KG1 (cell line): Measurements from ENCODE around the gene SEMA3A.

Source experiments
- DNase-seq: peaks from one replicate; lab custom pipeline; 2025; lab: John Stamatoyannopoulos, UW

The SEMA3A gene

DNA sequence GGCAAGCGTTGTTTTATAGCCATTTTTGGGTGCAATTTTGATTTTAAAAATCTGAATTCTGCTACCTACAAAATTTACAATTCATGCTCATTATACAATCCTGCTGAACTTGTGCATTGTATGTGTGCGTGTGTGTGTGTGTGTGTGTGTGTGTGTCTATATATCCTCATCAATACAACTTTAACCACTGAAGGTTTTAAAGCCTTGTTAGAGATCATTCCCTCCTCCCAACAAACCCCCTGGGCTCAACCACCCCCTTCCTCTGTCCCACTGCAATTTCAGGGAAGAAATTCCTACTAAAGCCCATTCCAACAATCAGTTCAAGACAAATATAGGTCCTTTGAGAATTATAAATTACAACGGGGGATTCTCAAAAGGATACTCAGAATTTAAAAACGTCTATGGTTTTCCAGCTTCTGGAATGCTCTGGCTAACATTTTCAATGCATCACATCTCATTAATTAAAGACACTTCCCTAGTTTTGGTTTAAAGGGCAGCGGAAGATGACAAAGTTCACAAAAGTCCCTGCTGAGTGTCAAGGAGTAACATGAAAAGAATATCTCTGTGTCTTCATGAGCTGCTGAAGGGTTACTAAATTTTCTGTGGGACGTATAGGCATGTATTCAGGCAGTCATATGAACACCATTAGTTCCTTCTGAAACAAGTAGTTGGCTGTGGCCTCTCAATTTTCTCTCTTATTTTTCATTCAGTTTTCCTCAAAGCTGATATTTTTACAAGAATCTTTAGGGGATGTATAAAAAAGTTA lies 889 bp upstream of the SEMA3A start:
- no peak for DNase-seq

DNA sequence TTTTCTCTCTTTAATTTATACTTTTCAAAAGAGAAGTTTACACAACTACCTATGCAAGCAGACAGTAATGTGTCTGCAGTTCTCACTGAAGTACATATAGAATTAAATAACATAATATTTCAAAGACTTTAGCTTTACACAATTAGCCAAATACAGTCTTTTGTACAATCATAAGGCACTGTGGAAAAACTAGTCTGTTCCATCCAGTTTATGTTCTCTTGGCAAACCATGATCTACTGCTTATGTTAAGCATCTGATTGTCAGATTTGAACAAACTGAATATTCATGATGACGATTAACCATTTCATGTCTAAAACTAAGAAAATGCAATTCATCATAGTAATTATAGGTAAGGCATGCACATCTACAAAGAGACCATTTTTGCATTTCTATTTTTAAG lies 842 bp downstream of the SEMA3A start:
- DNase-seq, result no peak

DNA sequence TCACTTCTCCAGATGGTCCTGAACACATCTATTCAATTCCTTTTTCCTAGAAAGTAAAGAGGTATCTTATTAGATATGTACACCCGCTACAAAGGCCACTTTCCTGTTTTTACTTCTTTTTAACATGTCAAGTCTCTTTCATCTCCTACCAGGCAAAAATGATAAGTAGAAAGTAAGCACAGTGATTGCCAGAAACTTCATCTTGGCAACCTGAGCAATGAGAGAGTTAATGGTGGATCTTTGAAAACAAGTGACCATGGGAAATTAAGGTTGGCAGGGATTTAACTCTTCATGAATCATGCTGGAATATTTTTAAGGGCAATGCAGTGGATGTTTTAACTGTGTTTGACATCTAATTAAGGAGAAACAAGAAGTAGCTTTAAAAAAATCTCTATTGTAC lies 2.7 kb downstream of the SEMA3A start:
- no peak for DNase-seq

DNA sequence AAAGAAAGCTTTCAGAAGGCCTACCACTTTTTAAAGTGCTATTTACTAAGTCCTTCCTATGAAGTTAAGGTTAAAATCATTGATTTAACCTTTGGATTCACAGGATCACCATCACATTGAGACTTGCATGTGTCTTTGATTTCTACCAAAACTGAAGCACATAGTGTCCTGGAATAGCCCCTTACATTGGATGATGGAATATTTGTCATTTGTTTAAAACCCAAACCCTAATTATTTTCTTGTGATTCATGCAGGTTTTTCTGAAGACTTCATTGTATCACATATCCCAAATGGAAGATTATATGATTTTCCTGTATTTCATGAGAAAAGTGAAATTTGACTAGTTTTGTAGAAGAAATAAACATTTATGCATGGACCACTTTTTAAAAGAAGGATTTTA lies 3.3 kb downstream of the SEMA3A start:
- no peak for DNase-seq

DNA sequence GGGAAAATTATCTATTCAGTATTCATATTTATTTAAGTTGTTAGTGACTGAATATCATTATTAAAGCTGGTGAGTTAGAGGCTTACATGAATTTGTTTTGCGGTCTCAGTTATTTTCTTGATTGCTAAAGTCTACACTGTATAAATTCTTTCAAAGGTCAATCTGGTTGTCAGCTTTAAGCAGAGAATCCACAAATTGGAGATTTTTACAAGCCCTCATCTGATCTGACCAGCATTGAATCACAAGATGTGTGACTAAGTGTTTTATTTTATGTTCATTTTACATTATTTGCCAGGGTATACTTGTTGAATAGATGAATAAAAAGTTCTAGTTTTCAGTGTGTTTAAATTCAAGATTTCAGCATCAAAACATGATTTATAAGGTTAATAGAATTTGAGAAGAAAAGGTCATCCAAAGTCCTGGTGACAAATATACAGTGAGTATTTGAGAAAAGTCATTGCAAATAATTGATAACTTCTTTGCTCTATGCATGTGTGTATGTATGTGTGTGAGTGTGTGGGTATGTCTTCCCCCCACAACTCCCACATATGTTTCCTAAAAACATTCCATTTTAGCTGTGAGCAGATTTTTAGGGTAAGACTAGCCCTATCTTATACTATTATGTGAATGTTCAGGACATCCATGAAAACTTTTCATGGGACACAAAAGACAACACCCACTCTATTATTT lies 4.4 kb downstream of the SEMA3A start:
- no peak for DNase-seq

DNA sequence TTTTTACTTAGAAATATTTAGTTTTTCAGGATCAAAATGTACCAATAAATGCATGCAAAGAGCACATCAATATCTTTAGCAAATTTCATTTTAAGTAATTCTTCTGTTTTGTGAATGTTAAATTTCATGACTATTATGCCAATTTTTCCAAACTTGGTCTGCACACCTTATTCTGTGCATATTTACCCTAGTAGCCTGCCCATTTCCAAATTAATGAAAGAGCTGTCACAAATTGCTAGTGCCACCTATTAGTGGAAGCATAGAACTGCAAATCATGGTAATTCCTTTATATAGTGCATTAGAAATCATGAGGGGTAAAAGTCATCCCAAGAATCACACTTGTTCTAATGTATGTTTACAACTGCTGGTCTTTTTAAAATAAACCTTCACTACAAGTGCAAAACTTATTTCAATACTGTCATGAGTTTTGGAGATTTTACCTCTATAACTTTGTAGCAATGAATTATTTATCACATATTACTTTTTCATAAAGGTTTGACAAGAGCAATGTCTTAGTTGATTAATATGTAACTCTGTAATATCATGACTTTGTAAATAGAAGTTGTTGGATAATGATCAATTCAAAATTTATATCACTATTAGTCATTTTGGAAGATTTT lies 5.7 kb downstream of the SEMA3A start:
- DNase-seq, result no peak

DNA sequence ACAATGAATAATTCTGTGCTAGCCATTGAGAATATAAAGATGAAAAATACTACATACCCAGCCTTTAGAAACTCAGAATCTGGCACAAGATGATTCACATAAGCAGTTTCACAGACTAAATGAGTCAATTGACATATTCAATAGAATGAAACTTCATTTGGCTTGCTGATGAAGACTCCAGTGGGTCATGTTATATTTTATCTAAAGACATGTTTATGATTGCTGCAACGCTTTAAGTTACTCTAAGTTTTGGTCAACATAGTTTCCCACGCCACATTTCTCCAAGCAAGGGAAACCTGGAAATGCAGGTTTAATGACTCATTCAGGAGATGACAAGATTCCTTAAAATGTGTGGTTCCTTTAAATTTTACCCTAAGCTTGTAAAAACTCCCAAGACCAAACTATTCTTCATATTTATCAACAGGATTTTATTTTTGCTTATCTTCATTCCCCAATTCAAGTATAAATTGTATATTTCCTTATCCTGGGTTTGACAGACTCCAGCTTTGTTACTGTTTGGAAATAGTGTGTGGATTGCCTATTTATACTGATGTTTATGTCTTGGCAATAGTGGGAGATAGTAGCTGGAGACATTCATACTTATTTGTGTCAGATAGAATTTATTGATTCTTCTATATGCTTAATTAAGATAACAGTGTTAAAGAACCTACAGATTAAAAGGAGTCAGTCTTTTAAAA lies 6.6 kb downstream of the SEMA3A start:
- no peak for DNase-seq

DNA sequence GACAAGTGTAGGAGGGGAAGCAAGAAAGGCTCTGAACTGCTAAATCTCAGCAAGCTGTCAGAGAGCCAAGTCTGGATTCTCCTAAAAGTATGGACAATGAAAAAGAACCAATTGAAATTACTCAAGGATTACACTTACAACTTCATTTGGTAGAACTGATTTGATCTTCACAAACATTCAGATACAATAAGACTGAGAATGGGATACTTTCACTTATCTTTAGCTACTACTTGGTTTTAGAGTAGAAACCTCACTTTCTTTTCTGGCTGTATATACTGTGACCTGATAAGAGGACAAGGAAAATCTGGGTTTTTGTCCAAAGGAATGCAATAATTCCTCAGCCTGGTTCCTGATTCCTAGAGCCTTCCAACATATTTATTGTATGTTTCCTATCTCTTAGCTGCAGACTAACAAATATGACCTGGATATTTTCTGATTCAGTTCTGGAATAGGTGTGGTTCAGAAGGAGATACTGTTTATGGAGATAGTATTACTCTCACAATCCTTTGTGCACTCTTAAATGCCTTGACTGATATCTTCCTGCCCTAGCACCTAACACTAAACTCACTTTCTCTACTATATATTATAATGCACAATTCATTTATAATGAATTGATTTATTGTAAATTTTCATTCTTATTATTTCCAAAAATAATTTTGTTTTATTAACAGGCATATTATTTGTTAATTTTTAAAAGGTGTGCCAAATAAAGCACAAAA lies 7.3 kb downstream of the SEMA3A start:
- no peak for DNase-seq

DNA sequence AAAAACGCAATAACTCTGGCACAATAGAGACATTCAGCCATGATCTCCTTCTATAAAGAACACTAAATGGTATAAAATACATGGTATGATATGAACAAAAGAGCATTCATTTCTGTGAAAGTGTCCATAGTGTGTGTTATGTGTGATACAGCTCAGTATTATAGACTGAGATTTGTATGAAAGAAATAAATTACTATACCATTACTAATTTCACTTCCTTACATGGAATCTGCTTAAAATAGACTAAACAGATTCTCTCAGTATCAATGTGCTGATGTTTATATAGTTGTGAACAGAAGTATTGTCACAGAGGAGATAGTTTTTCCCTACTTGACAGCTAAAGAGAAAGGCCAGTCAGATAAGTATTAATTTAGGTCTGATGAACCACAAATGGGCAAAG lies 10.8 kb downstream of the SEMA3A start:
- no peak for DNase-seq

DNA sequence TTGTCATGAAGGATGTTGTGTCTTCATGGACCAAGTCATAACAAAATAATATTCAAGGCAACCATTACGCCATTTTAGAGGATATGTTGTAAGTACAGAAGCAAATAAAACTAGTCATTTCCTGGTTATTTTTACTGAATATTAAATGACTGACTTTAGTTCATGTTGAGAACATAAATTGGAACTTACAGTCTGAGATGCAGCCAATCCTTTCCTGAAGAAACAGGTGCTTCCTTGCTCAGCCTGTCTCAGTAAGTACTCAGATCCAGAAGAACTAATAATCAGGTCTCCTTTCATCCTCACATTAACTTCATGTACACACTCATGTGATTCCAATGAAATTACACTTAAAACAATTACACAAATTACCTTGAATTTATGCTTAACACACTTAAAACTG lies 12.3 kb downstream of the SEMA3A start:
- DNase-seq, result no peak

DNA sequence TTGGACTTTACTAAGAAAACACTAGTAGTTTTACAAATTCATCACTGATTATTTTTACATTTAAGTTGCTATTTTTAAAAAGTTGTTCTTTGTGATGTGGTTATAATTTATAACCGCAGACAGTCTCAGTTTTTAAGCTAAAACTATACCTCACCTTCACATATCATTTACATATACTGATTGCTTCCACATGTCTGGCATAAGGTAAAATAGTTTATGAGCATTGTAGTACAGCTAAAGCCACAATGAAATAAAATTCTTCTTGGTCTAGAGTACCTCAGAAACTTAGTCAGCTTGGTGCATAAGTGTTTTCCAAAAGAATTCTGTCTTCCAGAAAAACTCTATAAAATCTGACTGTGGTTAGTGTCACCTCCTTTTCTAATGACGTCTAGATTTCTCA lies 13.0 kb downstream of the SEMA3A start:
- no peak for DNase-seq

DNA sequence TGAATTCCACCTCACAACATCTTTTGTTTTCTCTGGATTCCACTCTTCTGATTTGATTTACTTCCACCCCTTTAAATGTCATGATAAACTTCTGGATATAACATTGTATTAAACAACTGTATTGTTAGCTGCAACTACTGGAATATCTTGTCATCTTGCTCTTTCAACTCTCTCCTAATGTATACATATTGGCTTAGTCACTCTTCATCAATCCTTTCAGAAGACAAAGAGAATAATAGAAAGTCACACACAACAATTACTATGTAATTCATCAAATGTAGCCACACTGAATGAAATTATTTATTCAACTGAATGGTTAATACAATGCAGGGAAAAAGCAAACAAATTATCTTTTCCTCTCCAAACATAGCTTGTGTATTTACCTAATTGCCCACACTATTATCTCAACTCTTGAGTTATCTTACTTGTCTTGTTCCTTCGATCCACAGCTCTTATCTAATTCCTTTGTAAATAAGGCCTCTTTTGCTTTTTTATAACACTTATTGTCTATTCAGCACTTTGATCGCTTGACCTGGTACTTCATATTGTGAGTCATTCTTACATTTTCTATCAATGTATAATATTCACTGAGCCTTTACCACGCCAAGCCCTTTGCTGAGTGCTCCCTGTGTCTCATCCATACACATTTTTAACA lies 16.7 kb downstream of the SEMA3A start:
- no peak for DNase-seq

DNA sequence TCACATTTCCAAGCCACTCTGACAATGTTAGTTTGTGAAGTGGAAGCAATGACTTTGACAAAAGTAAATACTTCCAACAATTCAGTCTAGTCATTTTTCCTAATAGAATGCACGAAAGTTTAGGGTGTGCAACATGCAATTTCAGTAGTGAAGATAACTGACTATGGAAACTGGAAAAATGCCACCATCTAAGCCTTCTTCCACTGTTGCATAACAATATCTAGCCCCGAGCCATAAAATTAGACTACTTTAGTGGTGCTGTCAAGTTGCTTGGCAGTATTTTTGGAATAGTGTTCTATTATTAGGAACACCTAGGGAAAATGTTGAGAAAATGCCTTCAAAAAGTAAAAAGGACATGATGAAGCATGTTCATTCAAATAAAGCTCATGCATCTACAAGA lies 17.9 kb downstream of the SEMA3A start:
- no peak for DNase-seq

DNA sequence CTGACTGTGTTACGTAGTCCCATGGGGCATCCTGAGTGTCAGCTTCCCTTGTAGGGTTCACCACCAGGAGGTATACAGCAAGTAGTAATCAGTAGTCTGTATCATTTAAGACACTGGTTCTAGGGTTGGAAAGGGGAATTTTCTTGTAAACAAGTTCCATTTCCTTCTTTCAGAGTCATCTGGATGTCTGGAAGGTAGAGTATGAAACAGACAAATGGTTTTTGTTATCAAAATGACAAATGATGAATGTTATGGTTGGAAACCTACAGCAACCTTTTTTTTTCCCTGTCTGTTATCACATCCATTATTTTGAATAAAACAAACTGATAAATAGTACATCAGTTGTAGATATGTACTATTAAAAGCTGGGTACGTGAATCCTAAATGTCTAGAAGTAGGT lies 19.1 kb downstream of the SEMA3A start:
- DNase-seq, result no peak

DNA sequence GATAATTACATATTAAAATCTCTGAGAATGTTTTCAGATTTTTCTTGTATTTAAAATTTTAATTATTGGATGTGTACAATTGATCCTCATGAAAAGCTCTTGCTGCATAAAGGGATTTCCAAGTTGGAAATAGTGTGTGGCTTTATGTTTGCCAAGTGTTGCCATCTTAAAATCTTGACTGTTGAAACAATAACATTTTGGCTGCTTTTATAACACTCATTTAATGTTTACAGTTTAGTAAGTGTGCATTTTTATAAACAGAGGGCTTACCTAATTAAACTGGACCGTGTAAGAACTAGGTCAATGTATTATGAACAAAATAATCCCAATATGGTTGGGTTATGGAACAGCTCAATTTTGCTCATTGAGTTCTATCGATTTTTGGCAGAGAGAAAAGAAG lies 23.9 kb downstream of the SEMA3A start:
- no peak for DNase-seq

DNA sequence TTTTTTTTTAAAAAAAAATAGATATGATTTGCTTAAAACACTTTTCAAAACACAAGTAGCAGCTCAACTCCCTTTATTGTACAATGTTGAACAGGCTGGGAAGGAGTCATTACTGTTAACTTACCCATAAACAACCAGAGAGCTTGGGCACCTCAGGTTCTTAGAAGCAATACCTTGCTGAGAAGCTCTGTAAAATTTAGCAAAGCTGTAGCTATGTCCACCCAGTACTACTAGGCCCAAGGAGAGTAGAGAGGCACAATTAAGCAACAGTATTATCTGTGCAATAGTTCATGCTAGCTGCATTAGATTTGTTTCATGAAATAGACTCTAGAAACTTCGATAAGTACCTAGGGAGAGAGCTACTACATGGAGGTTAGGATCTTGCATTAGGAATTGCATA lies 32.0 kb downstream of the SEMA3A start:
- DNase-seq, result no peak

DNA sequence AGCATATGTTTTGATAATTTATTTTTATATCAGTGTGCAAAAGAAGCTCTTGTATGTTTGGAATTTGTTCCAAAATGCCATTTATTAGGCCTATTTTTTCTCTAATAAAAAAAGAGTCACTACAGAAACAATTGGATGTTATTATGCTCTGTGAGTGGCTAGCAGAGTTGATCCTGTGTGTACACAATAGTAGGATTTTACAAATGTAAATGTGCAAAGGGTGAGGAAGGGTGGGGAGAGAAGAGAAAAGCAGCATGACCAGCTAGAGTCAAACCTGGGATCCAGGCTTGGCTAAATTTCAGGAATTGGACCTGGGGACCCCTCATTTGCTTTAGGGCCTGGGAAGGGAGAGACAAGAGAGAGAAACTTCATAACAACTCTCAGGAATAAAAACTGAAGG lies 32.5 kb downstream of the SEMA3A start:
- DNase-seq, result no peak

DNA sequence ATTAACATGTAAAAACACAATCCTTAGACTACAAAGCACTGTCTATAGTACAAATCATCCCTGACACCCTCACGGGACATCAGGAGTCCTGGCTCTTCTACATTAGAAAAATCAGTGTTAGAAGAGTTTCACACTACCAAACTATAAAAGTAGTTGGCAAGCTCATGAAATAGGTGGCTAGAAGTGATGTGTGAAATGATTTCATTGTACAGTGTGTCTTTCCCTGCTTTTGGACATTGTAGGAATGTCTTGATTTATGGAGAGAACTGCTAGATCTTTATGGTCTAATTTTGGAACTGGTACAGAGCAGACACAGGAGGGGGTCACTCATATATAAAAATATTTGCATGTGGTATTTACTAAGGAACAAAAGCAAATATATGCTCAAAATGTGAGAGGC lies 33.2 kb downstream of the SEMA3A start:
- DNase-seq, result no peak

DNA sequence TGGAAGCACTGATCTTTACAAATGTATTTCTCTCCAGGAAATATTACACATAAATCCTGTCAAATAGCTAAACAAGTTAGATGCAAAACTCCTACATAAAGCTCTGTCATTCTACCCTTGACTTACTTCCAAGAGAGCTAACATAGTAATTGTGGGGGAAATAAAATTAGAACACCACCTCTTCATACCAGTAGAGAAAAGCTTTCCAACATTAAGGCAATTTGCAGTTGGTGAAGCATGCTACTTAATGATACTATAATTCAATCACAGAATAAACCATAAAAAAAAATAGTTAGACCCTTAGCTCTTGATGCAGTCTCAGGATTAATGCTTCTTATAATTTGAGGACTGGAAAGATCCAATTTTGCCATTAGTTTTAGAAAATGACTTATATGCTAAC lies 35.2 kb downstream of the SEMA3A start:
- DNase-seq, result no peak

DNA sequence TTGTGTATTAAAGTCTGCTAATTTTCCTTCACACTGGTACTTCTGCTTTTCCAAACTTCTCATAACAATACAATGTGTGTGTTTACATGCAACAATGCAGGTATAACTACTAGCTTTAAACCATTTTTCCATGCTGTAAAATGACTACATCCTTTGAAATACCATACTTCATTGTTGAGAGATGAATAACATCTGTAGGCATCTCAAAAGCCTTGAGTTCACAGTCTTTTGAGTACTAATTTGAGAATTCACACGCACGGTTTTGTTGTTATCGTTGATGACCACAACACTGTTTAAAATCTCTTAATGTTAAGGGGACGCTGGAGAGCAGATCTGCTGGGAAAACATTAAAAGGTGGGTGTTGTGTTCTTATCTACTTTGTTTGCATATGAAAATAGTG lies 37.4 kb downstream of the SEMA3A start:
- no peak for DNase-seq

DNA sequence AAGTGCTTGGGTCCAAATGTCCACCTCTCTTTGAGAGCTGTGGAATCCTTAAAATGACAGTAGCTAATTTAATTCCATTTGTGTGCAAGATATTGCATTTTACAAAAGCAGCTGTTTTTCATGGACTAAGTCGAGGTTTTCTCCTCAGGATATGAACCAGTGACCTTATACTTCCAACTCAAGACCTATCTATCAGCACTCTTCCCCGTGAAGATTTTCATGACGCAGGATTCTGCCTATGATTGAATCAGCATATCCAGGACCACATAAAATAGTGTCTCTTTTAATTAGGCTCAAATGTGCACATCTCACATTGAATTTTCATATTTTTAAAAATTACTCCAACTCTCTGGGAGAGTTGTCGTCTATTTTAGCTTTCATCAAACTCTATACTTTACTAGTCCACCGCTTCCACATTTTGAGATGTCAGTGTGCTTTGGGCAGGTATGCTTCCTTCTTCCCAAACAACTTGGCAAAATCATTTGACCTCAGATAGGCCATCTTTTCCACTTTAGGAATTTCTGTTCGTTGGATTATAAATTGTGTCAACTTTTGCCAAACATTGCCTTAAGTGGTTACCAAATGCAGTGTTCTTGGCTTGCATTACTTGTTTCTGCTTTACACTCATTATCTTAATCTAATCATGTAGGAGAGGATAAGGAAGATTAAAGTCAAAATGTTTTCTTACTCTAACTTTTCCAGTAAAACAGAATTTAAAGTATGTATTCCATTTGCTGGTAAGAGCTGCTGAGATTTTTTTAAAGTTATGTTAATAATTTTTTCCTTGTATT lies 39.4 kb downstream of the SEMA3A start:
- no peak for DNase-seq
